GM21825 (cell line): ENCODE data around the gene GRK2.

Experiments
- ATAC-seq: cut with Tn5 transposase; IDR thresholded peaks from one replicate; pipeline ENCODE4 v1.9.1; 2021; ENCODE audit warnings: mild to moderate bottlenecking, moderate library complexity; ENCODE audit not compliant: unreplicated experiment

GRK2 gene

DNA sequence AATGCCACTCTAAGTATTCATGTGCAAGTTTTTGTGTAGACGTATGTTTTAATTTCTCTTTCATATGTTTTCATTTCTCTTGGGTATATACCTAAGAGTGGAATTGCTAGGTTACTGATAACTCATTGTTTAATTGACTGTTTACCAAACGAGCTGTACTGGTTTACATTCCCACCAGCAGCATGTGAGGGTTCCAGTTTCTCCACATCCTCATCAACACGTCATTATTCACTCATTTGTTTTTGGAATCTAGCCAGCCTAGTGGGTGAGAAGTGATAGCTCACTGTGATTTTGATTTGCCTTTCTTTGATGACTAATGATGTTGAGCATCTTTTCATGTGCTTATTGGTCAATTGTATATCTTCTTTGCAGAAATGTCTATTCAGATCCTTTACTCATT is 26.8 kb downstream of the GRK2 start:
- ATAC-seq, result no peak

- ATAC-seq, result no peak
These were observed 29.6 kb downstream of the GRK2 start for GRCh38 chr11:67295846-67296245.

- no peak for ATAC-seq
These were observed 32.5 kb downstream of the GRK2 start for GRCh38 chr11:67298786-67299185.

DNA sequence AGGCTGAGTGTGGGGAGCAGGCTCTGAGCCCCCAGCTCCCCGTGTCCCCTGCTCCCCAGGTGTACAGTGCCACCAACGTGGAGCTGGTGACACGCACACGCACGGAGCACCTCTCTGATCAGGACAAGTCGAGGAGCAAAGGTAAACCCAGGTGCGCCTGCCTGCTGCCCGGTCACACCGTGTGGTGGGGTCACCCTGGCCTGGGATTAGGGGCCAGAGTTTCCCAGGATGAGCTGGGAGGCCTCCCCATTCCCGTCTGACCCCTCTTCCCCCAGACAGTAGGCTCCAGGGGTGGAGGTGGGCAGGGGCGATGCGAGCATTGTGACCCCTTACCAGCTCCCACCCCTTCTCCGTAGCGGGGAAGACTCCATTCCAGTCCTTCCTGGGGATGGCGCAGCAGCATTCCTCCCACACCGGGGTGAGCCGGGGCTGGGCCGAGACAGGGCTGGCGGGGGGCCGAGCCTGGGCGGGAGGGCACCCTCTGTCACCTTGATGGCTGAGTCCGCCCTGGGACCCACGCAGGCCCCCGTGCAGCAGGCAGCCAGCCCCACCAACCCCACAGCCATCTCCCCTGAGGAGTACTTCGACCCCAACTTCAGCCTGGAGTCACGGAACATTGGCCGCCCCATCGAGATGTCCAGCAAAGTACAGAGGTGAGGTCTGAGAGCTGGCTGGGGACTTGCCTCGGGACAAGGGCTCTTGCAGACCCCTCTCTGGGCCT is 33.4 kb downstream of the GRK2 start:
- ATAC-seq, result no peak

GRCh38 chr11:67300256-67300755 is 34.0 kb downstream of the GRK2 start:
- ATAC-seq, result no peak

- ATAC-seq, result no peak
These were observed 34.6 kb downstream of the GRK2 start for GRCh38 chr11:67300756-67301312.

GRCh38 chr11:67301313-67301921 is 35.1 kb downstream of the GRK2 start:
- ATAC-seq, result no peak

DNA sequence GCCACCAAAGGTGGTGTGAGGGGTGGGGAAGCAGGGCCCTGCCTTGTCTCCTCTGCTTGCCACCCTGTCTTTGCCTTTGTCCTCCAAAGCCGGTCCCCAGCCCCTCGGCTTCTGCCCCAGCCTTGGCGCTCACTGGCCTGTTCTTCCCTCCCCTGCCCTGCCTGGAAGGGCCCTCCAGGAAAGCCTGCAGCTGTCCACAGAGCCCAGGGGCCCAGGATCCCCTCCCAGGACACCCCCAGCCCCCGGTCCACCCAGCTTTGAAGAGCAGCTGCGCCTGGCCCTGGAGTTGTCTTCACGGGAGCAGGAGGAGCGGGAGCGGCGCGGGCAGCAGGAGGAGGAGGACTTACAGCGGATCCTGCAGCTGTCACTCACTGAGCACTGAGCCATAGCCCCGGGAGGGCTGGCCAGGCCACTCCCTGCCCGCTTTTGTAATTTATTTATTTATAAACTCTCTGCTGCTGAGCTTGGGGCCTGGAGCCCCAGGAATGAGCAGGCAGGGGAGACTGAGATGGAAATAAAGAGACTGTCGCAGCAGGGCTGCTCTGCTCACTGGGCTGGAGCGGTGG is 35.8 kb downstream of the GRK2 start:
- no peak for ATAC-seq

- ATAC-seq, result no peak
These were observed 36.4 kb downstream of the GRK2 start for GRCh38 chr11:67302571-67303131.

GRCh38 chr11:67303132-67303834 is 37.0 kb downstream of the GRK2 start, which contains the start of gene SSH3:
Gene SSH3 (plus strand): TSS chr11:67303530. CDS start chr11:67303626, 96 bp downstream.
- ATAC-seq, result no peak

GRCh38 chr11:67303835-67304411 is 37.6 kb downstream of the GRK2 start:
- no peak for ATAC-seq

DNA sequence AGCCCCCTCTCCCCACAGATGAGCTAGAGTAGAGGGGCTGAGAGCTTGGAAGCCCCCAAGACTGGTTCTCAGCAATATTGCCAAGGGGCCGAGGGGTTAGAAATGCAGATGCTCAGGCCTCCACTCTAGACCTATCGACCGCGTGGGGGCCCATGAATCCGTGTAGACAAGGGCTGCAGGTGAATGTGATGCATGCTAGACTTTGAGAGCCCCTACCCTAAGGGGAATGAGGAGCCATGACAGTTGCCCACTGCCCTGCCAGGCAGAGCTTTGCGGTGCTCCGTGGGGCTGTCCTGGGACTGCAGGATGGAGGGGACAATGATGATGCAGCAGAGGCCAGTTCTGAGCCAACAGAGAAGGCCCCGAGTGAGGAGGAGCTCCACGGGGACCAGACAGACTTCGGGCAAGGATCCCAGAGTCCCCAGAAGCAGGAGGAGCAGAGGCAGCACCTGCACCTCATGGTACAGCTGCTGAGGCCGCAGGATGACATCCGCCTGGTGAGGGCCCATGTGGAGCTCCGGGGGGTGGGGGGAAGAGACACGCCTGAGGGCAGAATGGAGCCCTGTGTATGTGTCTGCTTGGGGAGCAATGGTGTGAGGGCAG is 38.3 kb downstream of the GRK2 start:
- ATAC-seq, result no peak

DNA sequence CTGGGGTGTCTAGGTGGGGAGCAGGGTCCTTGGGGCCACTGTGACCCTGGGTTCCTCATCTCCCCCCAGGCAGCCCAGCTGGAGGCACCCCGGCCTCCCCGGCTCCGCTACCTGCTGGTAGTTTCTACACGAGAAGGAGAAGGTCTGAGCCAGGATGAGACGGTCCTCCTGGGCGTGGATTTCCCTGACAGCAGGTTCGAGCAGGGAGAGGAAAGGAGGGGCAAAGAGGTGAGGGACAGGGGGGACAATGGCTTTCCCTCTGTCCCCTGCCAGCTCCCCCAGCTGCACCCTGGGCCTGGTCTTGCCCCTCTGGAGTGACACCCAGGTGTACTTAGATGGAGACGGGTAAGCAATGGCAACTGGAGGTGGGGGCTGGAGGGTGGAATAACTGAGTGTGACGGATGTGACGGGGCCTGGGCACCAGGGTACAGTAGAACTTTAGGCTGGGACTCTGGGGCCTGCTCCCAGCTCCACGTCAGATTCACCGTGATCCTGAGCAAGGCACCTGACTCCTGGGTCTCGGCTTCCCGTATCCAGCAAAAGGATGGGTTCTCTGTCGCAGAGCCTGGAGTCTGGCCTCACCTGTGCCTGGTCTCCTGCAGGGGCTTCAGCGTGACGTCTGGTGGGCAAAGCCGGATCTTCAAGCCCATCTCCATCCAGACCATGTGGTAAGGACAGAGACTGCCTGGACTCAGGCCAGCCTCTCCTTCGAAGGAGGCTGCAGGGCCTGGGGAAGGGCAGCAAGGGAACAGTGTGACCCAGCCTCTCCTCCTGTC is 40.7 kb downstream of the GRK2 start:
- no peak for ATAC-seq

- no peak for ATAC-seq
These were observed 41.3 kb downstream of the GRK2 start for GRCh38 chr11:67307545-67308001.

DNA sequence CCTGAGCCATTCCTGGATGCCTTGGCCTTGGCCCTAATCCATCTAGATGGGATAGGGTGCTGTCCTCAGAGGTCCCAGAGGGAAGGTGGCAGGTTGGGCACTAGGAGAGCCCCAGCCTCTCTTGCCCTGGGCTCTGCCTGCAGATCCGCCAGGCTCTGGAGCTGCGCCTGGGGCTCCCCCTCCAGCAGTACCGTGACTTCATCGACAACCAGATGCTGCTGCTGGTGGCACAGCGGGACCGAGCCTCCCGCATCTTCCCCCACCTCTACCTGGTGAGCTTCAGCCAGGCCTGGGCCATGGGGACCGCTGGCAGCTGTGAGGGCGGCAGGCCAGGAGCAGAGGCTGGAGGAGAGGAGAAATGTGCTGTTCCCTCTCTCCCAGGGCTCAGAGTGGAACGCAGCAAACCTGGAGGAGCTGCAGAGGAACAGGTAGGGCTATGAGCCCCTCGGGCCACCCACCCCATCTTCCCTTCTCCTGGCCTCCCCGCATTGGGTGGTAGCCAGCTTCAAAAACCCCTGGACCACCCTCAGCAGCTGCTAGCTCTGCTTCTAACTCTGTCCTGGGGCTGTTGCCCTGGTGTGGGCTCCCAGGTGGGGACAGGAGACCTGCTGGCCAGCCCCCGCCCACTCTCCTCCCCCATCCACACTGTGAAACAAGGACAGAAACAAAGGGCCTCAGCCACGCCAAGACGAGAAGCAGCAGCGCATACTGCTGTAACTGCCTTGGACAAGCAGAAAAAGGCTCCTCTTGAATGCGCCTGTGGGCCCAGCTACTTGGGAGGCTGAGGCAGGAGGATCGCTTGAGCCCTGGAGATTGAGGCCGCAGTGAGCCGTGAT is 42.0 kb downstream of the GRK2 start:
- ATAC-seq, result no peak

- ATAC-seq, result no peak
These were observed 42.9 kb downstream of the GRK2 start for GRCh38 chr11:67309166-67309565.

GRCh38 chr11:67309661-67310061 is 43.4 kb downstream of the GRK2 start:
- ATAC-seq, result no peak
